Endothelial cell (in vitro differentiated cells): ENCODE results near the gene ASTN1. TPM values are rescaled to one million over a fixed set of nuclear protein-coding genes. Genes with fewer than 3 reads are reported as not detected.

ENCODE experiments used
- DNase-seq: peaks from one replicate; pipeline ENCODE4 v3.0.0; 2021; ENCODE audit warnings: low spot score
- H3K27ac Mint-ChIP-seq: one replicate; pipeline ENCODE4 v1.8.0; 2021; ENCODE audit warnings: mixed read lengths, inconsistent platforms; ENCODE audit not compliant: unreplicated experiment
- H3K27me3 Mint-ChIP-seq: one replicate; pipeline ENCODE4 v1.8.0; 2021; ENCODE audit warnings: mild to moderate bottlenecking, moderate library complexity, mixed read lengths, inconsistent platforms; ENCODE audit not compliant: unreplicated experiment
- H3K36me3 Mint-ChIP-seq: one replicate; pipeline ENCODE4 v1.8.0; 2021; ENCODE audit warnings: mild to moderate bottlenecking, low read depth, mixed read lengths, inconsistent platforms; ENCODE audit not compliant: unreplicated experiment
- H3K4me1 Mint-ChIP-seq: one replicate; pipeline ENCODE4 v1.8.0; 2021; ENCODE audit warnings: mild to moderate bottlenecking, mixed read lengths, inconsistent platforms; ENCODE audit not compliant: unreplicated experiment
- H3K4me3 Mint-ChIP-seq: one replicate; pipeline ENCODE4 v1.8.0; 2021; ENCODE audit warnings: mild to moderate bottlenecking, mixed read lengths, inconsistent platforms; ENCODE audit not compliant: unreplicated experiment
- H3K9me3 Mint-ChIP-seq: one replicate; pipeline ENCODE4 v1.8.0; 2021; ENCODE audit warnings: mixed read lengths, inconsistent platforms; ENCODE audit not compliant: unreplicated experiment
- CTCF ChIP-seq: fragments of 200-600 bp; sonication (generic); IDR thresholded peaks from one replicate; pipeline ENCODE4 v1.5.0; 2021; ENCODE audit warnings: antibody characterized with exemption; ENCODE audit not compliant: unreplicated experiment
- total RNA-seq: library from RNA; stranded (reverse); fragmentation: NEBNext Ultra II Directional; extraction: Animal tissue kit (Norgen Biotek cat#: 25700); gene quantifications from one replicate; pipeline ENCODE4 v1.2.1, GENCODE V29; 2021; ENCODE audit not compliant: unreplicated experiment

Gene ASTN1
- total RNA-seq, 1 donor from 2014 or later = 66.6 TPM

GRCh38 chr1:177126267-177126666 is 38.2 kb downstream of the ASTN1 start:
- Mint-ChIP-seq H3K36me3 (peaks cover 17% of the 10 kb centered on the region), H3K27me3 (no peaks in the 10 kb centered on the region), H3K4me1 (peaks cover 16% of the 10 kb centered on the region), H3K9me3 (no peaks in the 10 kb centered on the region), H3K27ac (no peak overlapping the region), H3K4me3 (no peak overlapping the region)
- TF ChIP-seq CTCF = no peak
- DNase-seq = no peak

- no peak overlapping the region for H3K4me3 Mint-ChIP-seq
- H3K27ac Mint-ChIP-seq = no peak overlapping the region
- no peaks in the 10 kb centered on the region for H3K9me3 Mint-ChIP-seq
- H3K36me3 Mint-ChIP-seq = peaks cover 17% of the 10 kb centered on the region
- TF ChIP-seq CTCF = no peak
- no peak for DNase-seq
- H3K4me1 Mint-ChIP-seq = peaks cover 25% of the 10 kb centered on the region
- no peaks in the 10 kb centered on the region for H3K27me3 Mint-ChIP-seq
These were observed 39.8 kb downstream of the ASTN1 start for GRCh38 chr1:177124577-177125278.

GRCh38 chr1:177122461-177123251 is 41.9 kb downstream of the ASTN1 start:
- Mint-ChIP-seq H3K4me1 (peaks cover 29% of the 10 kb centered on the region), H3K36me3 (peaks cover 10% of the 10 kb centered on the region), H3K27me3 (no peaks in the 10 kb centered on the region), H3K9me3 (no peaks in the 10 kb centered on the region), H3K4me3 (no peak overlapping the region), H3K27ac (no peak overlapping the region)
- TF ChIP-seq CTCF = no peak
- no peak for DNase-seq

- no peak for TF ChIP-seq CTCF
- H3K36me3 Mint-ChIP-seq = peaks cover 10% of the 10 kb centered on the region
- no peaks in the 10 kb centered on the region for H3K27me3 Mint-ChIP-seq
- DNase-seq = no peak
- H3K4me3 Mint-ChIP-seq = no peak overlapping the region
- peaks cover 15% of the 10 kb centered on the region for H3K4me1 Mint-ChIP-seq
- H3K27ac Mint-ChIP-seq = no peak overlapping the region
- no peaks in the 10 kb centered on the region for H3K9me3 Mint-ChIP-seq
These were observed 45.2 kb downstream of the ASTN1 start for GRCh38 chr1:177119311-177119710.

- Mint-ChIP-seq H3K4me1 (peaks cover 15% of the 10 kb centered on the region), H3K36me3 (peaks cover 10% of the 10 kb centered on the region), H3K9me3 (no peaks in the 10 kb centered on the region), H3K4me3 (no peak overlapping the region), H3K27ac (no peak overlapping the region), H3K27me3 (no peaks in the 10 kb centered on the region)
- DNase-seq = no peak
- no peak for TF ChIP-seq CTCF
These were observed 45.6 kb downstream of the ASTN1 start for GRCh38 chr1:177118901-177119300.
